GDM1 (cell line): ENCODE measurements around the gene CMTM7.
"Not testable (repeated sequence)": the region's sequence is repeated elsewhere in the genome, so short reads cannot be mapped to it uniquely, and the experiment has no call there.

Experiments used
- DNase-seq: peaks from one replicate; lab custom pipeline; 2025; lab: John Stamatoyannopoulos, UW

Gene CMTM7

DNA sequence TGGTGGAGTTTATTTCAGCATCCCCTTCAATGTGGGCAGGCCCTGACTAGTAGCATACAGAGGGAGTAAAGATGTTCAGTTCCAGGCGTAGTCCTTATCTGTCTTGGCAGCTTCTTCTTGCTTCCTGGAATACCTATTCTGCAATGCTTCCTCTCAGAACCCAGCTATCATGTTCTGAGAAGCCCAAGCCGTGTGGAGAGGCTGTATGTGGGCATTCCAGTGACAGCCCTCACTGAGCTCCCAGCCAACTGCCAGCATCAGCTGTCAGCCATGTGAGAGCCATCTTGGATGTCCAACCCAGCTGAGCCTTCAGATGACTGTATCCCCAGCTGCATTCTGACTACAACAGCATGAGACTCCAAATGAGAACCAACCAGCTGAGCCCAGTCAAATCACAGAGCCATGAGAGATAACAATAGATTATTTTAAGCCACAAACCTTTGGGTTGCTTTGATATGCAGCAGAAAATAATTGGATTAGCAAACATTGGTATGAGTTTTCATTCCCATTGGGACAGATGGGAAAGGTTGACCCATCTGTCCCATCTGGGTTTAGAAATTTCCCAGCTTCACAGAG, 8.4 kb upstream of the CMTM7 start:
- no peak for DNase-seq

DNA sequence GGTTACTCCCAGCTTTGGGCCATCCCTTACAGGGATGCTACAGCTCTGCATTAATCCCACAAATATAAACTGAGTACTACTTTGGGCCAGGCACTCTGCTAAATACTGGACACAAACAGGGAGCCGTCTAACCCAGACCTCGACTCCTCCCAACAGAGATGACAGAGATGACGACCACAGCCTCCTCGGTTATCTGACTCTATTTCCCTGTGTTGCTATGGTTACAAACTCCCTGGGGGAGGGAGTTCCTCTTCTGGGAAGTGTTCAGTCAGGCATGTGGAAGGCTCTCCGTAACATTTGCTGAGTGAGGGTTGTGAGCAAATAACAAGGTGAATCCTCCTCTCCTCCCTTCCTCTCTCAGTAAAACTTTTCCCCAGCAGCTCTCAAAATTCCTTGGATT, 6.7 kb upstream of the CMTM7 start:
- DNase-seq = no peak

DNA sequence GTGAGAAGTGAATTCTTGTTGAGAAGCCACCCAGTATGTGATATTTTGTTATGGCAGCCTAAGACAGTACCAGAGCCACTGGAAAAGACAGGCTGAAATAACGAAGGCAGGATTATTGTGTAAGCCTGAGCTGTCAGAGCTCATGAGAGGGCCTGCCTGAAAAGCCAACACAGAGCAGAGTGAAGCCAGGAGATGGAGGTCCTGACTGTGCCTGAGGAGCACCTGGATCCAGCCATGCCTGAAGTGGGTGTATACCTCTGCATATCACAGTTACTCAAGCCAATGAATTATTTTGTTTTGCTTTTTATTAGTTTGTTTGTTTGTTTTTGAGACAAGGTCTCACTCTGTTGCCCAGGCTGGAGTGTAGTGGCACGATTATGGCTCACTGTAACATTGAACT, 4.1 kb upstream of the CMTM7 start:
- DNase-seq = no peak

DNA sequence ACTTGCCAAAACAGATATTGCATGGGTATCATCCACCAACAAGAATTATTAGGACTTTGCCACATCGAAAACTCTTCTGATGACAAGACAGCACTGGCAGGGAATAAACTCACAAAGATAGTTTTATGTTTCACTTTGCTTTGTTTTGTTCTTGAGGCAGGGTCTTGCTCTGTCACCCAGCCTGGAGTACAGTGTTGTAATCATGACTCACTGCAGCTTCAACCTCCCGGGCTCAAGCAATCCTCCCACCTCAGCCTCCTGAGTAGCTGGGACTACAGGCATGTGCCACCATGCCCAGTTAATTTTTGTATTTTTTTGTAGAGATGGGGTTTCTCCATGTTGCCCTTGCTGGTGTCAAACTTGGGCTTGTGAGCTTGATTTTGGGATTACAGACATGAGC, 2.1 kb upstream of the CMTM7 start:
- DNase-seq = not testable (repeated sequence)

DNA sequence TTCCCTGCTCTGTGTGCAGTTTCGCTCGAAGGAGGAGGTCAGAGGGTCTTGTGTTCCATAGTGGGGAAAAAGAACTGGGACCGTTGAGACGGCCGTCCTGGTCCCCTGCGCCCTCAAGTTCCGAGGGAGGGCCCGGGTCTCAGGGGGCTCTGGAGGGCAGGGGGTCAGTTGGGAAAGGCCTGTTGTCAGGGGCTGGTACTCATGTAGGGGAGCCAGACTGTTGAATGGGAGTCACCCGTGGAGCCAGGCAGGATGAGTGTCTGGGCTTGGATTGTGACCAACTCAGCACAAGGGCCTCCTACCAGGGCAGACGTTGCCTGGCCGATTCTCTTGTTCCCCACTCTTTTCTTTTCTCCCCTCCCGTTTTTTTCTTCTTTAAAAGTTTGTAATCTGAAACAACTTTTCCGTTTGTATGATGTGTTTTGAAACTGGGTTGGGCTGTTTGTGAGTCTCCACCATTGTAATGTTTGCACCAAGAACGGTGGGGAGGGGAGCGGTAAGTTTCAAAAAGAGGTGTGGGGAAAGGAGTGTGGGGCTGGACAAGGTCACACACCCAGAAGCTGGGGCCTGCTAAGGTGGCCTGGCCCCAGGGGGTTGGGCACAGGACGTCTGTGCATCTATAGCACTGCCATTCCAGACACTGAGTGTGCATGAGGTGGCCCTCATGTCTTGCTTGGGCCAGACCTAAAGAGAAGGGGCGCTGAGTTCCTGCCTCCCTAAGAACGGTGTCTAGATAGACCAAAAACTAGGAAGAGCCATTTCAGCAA, 1.1 kb downstream of the CMTM7 start:
- no peak for DNase-seq

DNA sequence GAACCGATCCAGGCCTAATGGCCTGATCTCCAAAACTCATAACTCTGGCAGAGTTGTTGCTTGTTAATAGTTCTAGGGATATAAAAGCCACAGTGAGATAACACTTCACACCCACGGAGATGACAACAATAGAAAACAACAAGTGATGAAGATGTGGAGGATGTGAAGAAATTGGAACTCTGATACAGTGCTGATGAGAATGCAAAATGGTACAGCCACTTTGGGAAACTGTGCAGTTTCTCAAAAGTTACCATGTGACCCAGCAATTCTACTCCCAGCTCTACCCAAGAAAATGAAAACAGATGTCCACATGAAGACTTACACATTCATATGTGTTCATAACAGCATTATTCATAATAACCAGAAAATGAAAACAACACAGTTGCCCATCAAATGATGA, 3.8 kb downstream of the CMTM7 start:
- no peak for DNase-seq

DNA sequence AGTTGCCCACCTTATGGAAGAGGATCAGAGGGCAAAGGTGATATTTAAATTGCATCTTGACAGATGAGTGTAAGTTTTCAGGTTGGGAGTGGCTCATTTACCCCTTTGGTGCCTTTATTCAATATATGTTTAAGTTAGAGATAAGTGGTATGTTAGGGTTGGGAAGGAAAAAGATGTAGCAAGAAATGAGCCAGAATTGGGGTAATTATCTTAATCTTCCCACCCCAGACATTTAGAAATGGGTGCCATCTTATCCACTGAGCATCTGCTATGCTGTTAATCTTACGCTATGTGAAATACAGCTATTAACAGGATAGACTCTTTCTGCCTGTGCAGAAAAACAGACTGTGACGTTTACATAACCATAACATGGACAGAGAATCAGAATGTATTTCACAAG, 6.3 kb downstream of the CMTM7 start:
- DNase-seq = no peak

DNA sequence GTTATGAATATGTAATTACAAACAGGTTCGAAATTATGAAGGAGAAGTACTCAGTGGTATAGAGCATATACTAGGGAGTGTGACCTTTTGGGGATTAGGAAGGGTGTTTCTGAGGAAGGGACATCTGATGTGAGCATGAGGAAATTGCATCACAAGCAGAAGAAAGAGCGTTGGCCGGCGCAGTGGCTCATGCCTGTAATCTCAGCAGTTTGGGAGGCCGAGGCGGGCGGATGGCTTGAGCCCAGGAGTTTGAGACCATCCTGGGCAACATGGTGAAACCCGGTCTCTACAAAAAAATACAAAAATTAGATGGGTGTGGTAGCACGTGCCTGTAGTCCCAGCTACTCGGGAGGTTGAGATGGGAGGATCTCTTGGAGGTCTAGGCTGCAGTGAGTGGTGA, 6.9 kb downstream of the CMTM7 start:
- no peak for DNase-seq

DNA sequence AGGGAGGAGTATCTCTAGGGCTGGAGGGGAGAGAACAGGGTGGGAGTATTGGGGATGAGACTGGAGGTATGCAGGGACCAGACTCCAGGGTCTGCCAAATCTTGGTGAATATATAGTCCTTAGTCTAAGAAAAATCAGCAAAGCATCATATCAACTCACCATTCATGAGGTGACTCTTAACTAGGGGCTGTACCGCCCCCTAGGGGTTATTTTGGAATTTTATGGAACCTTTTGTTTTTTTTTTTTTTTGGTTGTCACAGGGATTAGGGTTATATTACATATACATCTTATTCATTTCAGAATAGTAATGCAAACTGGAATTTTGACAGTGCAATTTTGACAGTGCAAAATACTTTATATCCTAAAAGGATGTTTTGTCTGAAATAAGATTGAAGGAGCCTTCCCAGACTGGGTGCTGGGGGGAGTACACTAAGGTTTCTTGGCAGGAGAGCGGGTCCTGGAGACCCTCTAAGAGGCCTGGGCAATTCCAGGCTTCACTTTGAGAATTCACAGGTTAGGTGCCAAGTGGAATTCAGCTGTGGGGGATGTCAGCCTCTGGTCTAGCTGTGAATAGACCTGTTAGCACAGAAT, 7.5 kb downstream of the CMTM7 start:
- DNase-seq = peak; percentile 14

DNA sequence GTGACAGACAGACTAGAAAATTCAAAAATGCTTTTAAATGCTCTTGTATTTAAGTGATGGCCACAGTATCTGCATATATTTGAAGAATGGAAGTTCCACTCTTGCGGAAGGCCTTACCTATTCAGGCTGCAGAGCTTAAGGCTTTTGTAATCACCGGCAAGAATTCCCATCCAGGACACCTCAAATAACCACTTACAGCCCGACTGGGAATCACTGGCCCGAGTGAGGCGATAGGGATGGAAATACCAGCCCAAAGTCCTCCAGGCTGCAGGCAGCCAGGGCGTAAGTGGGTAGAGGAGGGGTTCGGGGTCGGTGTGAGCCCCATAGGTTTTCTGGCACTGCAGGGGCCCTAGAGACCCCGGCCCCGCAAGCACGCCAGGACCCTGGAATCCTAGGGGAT, 9.5 kb downstream of the CMTM7 start:
- no peak for DNase-seq

DNA sequence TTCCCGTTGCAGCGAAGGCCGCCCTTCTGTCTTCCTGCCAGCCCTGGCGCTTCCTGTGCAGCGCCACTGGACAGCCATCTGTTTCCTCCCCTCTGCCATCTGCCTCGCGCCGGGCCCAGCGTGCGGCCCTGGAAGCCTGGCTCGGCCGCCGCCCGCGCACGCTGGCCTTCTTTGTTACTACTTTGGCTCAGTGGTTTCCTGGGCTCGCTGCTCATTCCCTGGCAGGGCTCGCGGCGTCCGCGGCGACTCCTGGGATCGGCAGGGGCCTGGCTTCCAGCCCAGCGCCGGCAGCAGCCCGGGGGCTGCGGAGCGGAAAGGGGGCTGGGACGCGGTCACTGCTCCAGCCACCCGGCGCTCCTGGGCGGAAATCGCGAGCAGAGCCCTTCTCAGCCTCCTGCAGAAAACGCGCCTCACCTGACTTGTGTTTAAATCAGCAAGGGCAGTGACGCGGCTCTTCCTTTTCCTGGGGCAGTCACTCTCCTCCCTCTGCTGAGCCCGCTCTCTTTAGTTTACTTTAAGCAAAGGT, 10.0 kb downstream of the CMTM7 start:
- DNase-seq = peak; percentile 86

DNA sequence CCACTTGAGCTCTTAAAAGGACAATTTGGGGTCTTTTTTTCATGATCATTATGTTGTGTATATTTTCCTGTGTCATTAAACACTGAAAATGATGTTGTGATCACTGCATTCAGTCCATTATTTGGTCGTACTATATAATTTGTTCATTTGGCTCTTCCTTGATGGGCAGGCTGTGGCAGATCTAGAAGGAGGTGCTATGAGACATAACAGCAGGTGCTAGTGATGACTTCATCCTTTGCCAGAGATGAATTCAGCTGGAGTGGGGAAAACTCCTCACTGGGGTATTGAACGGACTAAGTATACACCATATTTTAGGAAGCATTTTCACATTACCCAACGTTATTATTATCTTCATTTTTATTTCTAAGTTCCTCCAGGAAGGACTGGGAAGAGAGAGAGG, 12.0 kb downstream of the CMTM7 start:
- DNase-seq = no peak

DNA sequence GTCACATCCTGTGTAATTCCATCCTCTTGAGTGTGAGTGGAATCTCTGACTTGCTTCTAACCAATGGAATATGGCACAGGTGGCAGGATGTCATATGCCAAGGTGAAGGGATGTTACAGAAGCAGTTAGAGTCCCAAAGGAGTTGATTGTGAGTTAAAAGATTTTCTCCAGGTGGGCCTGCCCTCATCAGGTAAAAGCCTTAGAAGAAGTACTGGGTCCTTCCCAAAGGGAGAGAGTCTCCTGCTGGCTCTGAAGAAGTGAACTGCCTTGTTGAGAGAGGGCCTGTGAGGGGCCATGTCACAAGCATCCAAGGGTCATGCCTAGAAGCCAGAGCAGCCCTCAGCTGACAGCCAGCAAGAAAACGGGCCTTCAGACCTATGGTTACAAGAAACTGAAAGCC, 13.1 kb downstream of the CMTM7 start:
- DNase-seq = no peak

DNA sequence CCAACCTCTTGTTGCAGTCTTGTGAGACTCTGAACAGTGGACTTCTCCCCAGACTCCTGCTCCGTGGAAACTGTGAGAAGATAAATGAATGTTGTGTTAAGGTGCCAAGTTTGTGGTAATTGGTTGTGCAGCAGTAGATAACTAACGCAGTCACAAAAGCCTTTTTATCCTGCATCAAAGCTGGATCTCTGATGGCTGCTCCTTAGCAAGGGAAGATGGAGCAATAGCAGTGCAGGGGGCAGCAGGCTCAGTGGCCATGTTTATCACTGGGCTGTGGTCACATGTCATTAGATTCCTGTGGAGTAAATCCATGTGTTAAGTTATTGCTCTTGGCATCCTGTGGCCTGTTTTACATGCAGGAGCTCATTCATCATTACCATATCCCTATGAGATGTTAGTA, 13.5 kb downstream of the CMTM7 start:
- DNase-seq = no peak

DNA sequence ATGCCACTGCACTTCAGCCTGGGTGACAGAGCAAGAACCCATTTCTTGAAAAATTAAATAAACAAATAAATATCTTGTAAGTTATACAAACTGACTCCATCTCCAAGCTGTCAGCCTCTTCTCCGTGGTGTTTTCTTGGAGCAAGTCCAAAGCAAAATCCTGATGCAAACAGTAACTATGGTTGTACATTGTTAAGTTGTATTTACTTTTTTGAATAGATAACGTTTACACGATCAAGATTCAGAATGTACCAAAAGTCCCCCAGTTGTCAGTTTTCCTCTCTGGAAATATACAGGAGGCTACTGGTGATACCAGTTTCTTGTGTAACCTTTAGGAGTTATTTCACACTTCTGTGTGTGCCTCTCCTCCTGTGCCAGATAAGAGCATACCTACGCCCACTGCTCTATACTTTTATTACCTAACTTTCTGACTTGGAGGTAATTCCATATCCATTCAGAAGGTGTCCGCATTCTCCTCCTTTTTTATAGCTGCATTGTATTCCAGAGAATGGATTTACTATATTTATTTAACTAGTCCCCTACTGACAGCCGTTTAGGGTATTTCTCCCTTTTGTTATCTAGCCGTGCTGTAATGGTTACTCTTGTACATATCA, 14.2 kb downstream of the CMTM7 start:
- no peak for DNase-seq

DNA sequence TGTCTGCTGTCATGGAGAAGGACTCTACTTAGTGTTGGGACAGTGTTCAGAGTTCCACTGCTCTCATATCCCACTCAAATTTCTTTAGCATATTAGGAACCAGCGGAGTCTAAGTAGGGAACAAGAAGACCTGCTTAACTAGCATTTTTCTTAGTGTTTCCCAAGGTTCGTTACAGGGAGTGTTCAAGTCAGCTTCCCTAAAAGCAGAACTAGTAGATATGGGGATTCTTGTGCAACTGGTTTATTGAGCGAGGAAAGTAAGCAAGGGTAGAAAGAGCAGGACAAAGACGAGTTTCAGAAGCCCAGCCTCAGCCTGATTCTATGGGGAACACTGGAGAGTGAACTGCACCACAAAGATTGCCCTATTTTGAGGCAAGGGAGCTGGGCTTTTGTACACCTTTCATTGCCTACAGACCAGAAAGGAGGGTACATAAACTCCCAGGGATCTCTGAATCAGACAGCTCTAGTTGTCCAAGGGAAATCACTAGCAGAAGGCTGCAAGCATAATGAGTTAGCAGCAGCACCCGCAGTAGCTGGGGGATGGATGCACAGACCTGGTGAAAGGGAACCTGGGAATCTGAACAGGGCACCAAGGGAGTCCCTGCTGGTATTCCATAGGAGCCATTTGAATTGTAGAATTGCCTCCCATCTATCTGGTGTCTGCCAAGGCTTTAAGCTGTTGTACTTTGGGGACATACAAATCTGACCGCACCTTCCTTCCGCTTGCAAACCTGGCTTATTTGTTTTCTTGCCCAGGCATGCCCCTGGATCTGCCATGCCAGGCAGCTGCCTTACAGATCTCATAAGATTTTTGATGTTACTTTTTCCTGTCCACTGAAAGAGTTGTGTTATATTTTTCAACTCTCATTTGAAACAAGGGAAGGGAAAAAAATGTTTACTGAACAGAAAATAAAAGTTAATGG, 15.1 kb downstream of the CMTM7 start:
- peak; percentile 39 for DNase-seq

DNA sequence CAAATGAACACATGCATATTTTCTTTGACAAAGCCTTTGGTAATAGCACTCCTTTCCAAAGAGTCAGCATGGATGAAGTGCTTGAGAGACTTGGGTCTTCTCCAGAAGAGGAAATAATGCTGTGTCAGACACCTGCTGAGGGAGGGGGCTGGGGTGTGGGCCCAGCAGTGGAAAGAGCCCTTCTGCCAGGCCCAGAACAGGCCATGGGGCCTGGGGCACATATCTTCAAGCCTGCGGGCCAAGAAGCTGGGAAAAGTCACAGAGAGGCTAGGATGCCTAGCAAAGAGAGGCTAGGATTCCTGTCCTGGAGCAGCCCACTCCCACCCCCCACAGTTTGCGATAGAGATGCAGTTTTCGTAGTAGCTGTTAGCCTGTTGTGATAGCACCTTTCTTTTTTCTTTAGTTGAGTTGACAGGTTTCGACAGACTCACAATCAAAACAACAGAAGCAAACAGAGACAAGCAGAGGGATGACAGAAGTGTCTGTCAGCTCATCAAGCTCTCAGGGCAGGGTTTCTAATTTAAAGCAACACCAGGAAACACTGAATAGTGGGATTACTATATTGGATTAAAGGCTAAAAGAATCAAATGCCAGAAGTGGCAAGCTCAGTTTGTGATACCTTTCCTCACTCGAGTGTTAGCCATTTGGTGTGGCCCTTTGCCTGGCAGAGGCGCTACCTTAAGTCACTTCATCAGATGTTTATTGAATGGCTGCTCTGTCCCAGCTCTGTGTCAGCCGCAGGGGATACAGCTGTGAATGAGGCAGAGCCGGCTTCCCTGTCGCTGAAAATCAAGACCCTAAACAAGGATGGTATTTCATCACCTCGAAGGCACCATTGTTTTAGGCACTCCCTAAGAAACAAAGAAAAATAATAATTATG, 19.0 kb downstream of the CMTM7 start:
- no peak for DNase-seq

DNA sequence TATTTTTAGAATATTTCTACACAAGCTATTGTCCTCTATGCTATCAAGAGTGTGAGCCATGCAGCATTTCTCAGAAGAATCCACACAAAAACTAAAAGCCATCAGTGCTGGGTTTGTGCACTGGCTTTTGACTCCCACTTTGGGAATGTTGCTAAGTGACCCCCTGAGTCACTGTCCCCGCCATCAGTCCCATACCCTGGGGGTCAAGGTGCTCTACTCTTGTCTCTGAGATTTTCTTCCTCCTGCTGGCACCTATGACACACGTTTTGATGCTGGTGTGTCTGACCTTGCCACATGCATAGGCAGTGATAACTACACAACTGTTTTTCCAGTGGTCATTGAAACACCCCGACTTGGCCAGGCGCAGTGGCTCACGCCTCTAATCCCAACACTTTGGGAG, 19.8 kb downstream of the CMTM7 start:
- no peak for DNase-seq

DNA sequence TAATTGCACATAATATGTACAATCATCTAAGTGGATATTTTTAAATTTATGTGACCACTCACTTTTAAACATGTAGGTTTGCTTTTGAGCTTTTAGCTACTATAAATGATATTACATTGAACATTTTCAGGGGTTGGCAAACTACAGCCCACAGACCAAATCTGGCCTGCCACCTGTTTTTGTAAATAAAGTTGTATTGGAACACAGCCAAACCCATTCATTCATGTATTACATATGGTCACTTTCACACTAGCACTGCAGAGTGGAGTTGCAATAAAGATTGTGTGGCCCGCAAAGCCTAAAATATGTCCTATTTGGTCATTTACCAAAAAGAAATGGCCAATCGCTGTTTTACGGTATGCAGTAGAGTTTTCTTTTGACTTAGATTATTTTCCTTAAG, 21.2 kb downstream of the CMTM7 start:
- DNase-seq = no peak

DNA sequence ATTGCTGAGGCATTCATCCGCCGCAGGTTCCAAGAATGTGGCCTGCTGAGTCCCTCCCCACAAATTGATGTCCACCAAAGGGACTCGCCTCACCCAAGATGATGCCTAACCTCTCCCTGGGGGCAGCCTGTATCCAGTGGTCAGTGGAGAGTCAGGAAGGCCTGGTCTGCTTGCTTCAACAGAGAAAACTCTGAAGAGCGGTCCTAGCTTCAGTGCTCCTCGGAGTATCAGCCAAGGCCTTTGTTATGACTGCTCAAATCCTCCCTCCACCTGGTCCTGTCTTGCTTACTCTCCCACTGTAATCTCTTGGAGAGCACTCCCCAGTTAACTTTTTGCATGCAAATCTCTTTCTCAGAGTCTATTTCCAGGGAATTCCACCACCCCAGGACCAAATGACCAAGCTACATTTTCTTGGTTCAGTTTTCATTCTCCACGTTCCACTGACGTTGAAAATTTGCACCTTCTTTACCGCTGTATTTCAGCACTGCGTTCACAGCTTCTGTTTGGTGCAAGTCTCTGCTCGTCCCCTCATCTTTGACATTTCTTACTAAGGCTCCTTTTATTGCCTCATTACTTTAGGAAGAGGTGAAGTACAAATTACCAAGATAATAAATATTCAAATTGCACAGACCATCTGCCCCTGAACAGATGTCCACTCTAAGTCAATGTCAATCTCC, 22.3 kb downstream of the CMTM7 start:
- no peak for DNase-seq
